Jurkat, Clone E6-1 (cell line): Measurements from ENCODE around the gene HPS3.
"Not testable (repeated sequence)": the region's sequence is repeated elsewhere in the genome, so short reads cannot be mapped to it uniquely, and the experiment has no call there.

Experiments
- DNase-seq: peaks from one replicate; pipeline ENCODE4 v3.0.0-alpha.2; 2011; ENCODE audit warnings: low read depth, low spot score
- H3K4me3 ChIP-seq: 2 replicates; pipeline ENCODE4 v1.5.1; 2011; ENCODE audit warnings: mild to moderate bottlenecking, low read length, control low read depth, moderate library complexity

Gene HPS3

GRCh38 chr3:149219380-149220121 is 90.1 kb downstream of the HPS3 start:
- H3K4me3 ChIP-seq, DNase-seq: not testable (repeated sequence)

- no peak for DNase-seq
- H3K4me3 ChIP-seq, result no peak within 1 kb of the TSS
These were observed 92.5 kb downstream of the HPS3 start, which contains the start of gene CP for GRCh38 chr3:149221783-149222517. CP (minus strand) TSS chr3:149221829; CDS start chr3:149221792, 37 bp downstream.
